Fibroblast of skin of right quadriceps (primary cell): ENCODE data around the gene FZR1.

Experiments
- DNase-seq: peaks from one replicate; pipeline ENCODE4 v3.0.0-alpha.2; 2013

FZR1 gene

DNA sequence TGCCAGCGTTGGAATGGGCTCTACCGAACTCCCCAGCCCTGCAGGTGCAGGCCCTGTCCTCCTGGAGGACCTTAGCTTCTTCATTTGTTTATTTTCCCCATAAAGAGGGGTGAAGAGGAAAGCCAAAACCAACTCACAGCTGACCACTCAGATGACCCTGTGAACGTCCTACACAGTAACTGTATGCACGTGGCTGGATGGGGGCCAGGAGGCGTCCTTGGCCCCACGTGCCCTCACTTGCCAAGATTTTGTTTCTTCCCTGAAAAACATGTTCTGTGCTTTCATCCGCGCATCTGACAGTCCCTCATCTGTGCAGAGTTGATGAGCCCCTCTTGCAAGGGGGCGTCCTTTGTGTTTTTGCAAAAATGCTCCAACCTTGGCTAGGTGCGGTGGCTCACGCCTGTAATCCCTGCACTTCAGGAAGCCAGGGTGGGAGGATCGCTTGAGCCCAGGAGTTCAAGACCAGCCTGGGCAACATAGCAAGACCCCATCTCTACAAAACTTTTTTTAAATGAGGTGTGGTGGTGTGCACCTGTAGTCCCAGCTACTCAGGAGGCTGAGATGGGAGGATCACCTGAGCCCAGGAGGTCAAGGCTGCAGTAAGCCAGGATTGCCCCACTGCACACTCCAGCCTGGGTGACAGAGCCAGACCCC, 27.6 kb downstream of the FZR1 start:
- no peak for DNase-seq

DNA sequence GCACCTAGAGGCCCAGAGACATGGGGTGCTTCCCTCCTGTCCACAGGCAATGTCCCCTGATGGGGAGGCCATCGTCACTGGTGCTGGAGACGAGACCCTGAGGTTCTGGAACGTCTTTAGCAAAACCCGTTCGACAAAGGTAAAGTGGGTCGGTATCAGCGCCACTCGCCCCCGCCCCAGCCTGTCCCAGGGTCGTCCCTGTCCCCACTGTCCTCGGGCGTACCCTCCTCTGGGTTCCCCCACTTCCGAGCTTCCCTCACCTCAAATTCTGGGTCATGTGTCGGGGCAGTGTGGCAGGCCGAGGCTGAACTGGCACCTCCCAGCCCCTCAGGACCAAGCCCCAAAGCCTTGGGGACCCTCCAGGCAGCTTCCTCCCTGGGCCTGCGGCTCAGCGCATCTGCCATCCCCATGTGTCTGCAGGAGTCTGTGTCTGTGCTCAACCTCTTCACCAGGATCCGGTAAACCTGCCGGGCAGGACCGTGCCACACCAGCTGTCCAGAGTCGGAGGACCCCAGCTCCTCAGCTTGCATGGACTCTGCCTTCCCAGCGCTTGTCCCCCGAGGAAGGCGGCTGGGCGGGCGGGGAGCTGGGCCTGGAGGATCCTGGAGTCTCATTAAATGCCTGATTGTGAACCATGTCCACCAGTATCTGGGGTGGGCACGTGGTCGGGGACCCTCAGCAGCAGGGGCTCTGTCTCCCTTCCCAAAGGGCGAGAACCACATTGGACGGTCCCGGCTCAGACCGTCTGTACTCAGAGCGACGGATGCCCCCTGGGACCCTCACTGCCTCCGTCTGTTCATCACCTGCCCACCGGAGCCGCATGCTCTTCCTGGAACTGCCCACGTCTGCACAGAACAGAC, 28.5 kb downstream of the FZR1 start:
- DNase-seq = no peak

DNA sequence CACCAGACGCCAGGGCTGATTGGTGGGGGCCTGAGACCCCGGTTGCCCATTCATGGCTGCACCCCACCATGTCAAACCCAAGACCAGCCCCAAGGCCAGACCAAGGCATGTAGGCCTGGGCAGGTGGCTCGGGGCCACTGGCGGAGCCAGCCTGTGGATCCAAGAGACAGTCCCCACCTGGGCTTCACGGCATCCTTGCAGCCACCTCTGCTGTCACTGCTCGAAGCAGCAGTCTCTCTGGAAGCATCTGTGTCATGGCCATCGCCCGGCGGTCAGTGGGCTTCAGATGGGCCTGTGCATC, 29.1 kb downstream of the FZR1 start:
- DNase-seq = no peak

DNA sequence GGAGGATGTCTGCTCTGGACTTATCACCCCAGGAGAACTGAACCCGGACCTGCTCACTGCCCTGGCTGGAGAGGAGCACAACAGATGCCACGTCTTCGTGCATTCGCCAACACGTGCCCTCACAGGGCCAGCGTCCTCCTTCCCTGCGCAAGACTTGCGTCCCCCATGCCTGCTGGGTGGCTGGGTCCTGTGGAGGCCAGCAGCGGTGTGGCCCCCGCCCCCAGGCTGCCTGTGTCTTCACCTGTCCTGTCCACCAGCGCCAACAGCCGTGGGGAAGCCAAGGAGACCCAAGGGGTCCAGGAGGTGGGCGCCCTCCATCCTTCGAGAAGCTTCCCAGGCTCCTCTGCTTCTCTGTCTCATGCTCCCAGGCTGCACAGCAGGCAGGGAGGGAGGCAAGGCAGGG, 29.5 kb downstream of the FZR1 start:
- DNase-seq = no peak

DNA sequence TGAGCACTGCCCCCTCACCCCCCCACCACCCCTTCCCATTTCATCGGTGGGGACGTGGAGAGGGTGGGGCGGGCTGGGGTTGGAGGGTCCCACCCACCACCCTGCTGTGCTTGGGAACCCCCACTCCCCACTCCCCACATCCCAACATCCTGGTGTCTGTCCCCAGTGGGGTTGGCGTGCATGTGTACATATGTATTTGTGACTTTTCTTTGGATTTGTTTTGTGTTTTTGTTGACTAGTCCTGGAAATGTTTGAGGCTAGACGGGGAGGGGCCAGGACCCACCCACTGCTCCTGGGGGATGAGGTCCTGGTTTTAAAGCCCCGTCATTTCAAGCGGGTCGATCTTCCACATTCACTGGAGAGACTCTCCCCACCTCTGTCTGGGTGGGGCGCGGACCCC, 29.9 kb downstream of the FZR1 start:
- no peak for DNase-seq

DNA sequence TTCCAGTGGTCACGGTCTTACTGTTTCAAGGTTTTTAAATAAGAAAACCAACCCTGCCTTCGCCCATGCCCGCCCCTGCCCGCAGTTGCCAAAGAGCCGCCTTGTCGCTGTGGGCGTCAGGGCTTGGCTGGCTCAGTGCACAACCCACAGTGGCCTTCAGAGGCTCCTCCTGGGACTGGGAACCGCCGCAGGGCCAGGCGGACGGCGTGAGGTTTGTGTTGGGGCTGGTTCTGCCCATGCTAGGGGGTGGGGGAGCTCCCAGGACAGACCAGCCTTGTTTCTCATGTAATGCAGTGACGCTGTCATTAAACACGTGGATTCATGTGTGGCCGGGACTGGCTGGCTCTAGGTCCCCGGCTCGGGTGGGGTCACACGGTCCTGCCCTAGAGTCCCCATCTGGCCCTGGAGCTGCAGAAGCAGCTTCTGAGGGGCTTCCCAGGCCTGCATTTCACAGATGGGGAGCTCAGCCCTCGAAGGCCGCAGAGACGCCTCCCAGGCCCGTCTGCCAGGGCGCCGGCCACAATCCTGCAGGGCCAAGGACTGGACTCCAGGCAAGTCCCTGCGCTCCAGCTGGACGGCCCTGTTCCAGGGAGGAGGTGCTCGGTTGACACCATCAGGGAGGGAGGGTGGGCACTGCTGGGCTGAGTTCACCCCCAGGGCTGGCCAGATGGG, 30.5 kb downstream of the FZR1 start:
- no peak for DNase-seq

DNA sequence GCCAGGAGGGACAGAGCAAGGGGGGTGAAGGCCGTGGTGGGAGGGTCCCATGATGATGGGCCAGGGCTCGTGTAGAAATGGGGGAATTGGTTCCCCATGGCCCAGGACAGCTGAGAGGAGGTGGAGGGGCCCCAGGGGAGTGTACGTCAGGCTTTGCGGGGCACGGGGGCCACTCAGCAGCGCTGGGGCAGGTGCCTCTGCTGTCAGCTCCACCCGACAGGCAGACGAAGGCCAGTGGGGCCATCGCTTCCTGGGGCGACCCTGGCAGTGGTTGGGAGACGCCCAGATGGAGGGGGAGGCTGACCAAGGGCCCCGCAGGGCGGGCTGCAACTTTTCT, 31.0 kb downstream of the FZR1 start:
- DNase-seq = no peak

DNA sequence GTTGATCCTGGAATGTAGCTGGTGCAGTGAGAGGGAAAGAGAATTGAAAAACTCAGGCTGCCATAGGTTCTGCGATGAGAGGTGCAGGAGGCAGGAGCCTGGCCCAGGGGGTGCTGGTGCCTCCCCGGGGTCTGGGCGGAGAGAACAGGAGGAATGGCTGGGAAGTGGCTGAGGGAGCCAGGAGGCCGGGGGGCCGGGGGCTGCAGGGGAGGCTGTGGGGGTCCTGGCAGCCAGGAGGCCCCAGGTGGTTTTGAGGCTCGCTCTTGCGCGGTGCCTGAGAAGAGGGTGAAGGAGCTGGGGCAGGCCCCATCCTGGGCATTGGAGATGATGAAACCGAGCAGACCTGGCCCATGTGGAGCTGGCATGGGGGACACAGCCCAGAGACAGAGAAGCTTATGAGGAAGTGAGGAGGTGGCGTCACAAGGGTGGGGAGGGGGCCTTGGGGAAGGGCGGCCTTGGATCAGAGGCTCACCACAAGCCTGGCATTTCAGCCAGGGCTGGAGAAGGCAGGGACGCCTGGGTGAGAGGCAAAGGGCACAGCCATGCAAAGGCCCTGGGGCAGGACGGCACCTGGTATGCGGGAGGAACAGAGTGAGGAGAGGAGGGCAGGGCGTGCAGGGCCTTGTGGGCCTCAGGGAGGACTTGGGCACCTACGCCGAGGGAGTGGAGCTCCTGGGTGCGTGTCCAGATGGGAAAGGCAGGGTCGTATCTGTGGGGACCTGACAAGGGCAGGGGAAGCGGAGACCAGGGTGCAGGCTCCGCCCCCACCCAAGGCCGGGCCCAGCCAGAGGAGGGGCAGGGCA, 31.5 kb downstream of the FZR1 start:
- DNase-seq = no peak

DNA sequence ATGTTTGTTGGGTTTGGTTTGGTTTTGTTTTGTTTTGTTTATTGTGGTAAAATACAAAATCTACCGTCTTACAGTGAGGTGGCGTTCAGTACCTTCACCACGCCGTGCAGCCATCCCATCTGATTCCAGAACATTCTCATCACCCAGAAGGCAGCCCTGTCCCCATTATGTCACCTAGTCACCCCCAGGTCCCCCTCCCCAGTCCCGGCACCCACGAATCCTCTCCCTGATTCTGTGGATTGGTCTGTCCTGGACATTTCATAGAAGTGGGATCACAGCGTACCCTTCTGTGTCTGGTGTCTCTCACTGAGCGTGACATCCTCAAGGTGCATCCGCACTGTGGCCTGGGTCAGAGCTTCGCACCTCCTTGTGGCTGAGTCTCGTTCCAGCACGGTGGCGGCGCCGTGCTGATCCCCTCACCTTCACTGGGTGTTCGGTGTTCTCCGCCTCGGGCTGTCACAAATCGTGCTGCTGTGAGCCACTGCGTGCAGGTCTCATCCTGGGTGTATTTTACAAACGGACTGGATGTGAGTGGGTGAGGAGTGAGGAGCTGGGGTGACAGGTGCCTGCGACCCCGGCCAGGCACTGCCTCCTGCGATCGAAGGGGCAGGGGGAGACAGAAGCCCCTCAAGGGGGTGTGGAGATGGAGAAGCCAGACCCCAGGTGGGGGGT, 32.3 kb downstream of the FZR1 start:
- no peak for DNase-seq

DNA sequence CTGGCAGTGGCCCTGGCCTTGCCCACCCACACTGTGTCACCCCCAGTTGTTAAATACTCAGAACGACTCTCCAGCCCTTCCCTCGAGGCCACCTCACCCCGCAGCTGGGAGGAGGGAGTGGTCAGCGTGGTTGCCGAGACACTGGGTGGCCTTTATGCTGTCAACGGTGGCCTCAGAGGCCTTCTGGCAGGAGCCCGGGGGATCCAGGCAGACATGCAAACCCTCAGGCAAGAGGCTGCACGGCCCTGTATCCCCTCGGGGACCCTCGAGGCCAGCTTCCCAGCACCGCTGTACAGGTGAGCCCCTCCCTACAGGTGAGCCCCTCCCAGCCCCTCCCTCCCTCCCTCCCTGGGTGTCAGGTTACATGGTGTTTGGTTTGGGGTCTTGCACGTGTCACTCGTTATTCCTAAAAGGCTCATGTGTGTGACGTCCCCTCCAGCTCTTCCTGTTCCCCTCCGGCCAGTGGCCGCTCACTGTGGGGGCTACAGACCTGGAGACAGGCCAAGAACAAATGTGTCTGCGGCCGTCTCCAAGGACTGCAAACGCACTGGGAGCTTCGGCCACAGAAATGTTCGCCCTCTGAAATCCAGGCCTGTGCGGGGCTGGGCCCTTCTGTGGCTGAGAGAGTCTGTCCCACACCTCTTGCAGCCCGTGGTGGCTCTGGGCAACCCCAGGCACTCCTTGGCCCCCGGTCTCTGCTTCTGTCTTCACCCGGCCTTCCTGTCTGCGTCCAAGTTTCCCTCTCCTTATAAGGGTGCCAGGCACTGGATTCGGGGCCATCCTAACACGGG, 33.0 kb downstream of the FZR1 start, which contains the start of gene TEKTIP1:
Gene TEKTIP1 (plus strand): TSS at position 210 of the 791 bp plus-strand sequence. CDS start 4 bp downstream, at position 214.
- no peak for DNase-seq

DNA sequence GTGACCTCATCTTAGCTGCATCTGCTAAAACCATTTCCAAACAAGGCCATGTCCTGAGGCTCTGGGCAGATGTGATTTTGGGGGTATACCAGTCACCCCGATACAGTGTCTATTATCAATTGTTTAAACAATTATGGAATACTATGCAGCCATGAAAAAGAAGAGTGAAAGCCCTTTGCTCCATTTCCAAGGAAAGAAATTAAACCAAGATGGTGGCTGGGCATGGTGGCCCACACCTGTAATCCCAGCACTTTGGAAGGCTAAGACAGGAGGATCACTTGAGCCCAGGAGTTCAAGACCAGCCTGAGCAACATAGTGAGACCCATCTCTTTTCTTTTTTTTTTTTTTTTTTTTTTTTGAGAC, 33.6 kb downstream of the FZR1 start:
- no peak for DNase-seq

DNA sequence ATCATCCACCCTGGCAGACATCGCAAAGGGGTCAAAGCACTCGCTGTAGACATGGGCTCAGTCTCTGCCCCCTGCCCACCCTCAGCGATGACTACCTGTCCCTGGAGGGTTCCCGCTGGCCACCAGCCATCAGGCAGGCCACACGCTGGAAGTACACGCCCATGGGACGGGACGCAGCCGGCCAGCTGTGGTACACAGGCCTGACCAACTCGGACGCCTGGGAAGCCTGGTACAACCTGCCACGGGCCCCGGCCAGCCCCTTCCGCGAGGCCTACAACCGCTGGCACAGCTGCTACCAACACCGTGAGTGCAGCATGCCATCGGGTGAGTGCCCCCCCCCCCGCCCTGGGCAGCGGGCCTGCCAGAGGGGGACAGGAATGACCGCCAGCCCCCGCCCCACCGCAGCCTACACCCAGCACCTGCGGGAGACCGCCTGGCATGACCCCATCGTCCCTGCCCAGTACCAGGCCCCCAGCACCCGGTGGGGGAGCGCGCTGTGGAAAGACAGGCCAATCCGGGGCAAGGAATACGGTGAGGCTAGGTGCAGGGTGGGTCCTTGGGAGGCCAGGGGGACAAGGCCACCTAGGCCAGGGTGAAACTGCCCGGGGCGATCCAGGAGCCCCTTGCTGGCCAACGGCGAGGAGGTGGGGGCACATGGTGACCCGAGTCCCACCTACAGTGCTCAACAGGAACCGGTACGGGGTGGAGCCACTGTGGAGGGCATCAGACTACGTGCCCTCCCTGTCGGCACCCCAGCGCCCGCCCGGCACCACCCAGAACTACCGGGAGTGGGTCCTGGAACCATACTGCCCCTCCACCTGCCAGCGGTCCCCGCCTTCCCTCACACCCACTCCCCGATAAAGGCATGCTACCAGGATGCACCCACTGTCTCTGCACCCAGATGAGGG, 37.3 kb downstream of the FZR1 start:
- no peak for DNase-seq

DNA sequence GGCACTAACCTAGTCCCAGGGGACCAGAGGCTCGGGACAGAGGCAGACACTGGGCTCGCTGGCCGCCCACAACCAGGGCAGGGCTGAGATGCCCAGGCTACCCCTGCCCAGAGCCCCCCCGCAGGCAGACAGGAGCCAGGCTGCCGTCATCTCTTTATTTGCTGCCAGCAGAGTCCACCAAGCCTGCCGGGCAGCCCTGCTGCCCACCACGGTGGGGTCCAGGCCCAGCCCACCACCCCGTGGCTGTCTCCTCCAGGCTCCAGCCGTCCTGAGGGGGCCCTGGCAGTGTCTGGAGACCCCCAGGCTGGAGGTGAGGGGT, 37.9 kb downstream of the FZR1 start:
- no peak for DNase-seq

DNA sequence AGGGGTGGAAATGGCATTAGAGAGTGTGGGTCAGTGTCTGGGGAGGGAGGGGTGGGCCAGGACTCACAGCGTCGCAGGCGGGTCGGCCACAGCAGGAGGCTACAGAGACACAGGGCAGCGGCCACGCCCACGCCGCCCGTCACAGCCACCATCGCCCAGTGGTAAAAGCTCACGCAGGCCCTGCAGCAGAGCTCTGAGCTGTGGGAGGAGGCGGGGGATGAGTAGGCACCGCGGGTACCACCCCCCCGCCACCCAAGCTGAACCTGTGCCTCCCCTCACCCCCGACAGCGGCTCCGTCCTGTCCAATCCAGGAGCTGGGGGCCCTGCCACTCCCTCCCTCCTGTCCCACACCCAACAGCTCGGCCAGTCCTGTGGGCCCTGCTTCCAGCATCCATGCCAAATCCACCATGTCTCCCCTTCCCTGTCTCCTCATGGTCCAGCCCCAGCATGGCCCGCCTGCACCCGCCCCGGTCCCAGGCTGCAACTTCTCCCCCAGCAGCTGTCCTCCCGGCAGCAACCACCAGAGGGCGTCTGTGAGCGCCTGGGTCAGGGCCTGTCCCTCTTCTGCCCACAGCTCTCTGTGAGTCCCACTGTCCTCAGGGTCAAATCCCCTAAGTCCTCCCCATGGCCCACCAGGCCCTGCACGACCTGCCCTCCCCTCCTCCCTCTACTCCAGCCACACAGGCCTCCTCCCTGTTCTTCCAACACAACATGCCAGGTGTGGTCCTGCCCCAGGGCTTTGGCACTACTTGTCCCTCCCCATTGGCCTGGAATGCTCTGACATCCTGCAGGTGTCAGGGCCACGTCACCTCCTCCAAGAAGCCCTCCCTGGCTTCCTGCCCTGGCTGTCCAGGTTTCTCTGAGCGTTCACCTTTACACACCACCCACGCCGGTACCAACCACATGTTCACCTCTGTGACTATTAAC, 38.9 kb downstream of the FZR1 start:
- DNase-seq = peak; percentile 38

DNA sequence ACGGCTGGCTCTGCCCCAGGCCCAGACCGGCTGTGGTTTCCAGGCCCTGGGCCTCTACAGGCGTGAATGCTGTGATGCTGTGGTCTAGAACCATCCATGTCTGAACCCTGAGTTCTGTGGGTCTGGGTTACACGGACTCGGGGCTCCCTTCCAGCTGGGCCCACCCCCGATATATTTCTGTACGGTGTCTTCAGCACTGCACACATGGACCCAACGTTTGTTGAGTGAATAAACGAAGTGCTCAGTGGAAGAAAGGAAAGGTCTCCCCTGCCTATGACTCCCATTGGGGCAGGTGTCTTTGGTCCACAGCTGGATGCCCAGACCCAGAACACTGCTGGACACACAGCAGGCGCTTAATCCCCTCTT, 39.5 kb downstream of the FZR1 start:
- no peak for DNase-seq

DNA sequence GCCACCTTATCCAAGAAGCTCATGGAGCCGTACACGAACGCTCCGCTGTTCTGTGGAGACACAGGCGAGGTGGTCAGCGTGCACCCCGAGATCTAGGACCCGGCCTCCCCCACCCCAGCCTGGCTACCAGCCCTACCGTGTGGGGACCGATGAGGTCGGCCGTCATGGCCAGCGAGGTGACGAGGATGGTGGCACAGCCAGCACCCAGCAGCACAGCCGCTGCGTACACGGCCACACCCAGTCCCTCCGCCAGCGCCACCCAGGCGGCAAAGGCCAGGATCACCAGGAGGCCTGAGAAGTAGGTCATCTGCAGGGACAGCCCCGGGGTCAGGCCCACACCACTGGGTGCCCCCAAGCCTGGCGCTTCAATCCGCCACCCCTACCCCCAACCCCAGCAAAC, 40.0 kb downstream of the FZR1 start:
- DNase-seq = no peak

DNA sequence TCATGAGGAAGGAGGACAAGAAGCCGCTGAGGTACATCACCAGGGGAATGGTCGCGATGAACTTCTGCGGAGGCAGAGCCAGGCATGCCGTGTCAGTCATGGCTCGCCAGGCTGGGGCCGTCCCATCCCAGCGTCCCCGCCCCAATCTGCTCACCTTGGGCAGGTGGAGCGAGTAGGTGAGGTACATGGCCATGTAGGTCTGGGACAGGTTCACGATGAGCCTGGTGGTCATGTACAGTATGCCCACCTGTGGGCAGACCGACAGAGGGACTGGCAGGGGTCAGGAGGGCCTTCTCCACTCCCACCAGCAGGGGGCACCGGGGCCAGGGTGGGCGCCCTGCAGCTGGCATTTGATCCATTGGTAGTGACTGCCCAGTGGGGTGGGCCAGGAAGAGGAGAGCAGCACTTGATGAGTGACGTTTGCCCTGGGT, 41.2 kb downstream of the FZR1 start:
- no peak for DNase-seq

DNA sequence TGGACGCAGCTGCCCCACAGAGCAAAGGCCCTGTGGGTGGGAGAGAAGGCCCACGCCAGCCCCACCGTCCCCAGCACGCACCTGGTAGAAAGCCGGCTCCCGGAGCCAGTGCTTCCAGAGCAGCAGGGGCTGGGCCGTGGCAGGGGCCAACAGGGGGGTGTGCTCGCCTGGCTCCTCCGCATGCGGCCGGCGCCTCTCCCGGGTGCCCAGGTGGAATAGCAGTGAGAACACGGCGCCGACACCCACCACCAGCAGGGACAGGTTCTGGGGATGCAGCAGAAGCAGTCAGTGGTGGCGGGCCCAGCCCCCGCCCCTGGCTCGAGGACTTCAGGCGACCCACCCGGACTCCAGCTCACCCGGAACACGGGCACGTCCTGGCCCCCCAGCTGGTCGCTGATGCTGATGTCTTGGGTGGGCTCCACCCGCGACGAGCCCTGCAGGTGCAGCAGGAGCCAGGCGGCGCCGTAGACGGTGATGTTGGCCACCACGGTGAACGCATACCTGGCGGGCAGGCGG, 41.7 kb downstream of the FZR1 start:
- no peak for DNase-seq

DNA sequence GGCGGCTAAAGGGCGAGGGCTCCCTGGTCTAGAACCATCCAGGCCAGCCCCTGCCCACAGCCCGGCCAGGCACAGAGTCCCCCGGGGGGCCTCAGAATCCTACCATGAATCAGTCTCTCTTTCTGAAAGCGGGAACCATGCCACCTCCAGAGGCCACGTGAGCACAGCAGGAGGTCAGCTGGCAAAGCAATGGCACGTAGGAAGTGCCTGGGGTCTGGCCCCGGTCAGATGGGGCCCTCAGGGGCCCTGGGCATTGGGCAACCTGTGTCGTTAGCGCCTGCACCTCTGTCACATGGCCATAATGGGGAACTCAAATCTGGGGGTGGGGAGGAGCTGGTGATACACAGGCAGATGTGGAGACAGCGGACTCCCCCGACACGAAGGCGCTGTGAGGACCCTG, 42.5 kb downstream of the FZR1 start:
- DNase-seq = no peak

DNA sequence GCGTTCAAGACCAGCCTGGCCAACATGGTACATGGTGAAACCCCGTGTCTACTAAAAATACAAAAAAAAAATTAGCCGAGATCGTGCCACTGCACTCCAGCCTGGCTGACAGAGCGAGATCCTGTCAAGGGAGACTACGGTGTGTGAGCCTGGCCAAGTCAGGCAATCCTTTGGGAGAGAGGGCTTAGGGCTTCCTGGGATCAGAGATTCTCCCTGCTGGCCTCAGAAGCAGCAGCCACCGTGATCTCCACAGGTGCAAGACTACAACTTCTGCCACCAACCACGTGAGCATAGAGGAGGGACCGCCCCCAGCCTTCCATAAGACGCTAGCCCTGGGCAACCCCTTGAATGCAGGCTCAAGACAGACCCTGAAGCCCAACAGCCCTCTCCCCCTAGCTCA, 43.7 kb downstream of the FZR1 start:
- DNase-seq = no peak
